Neural progenitor cell (in vitro differentiated cells): ENCODE data around the gene POU6F1. TPM values are rescaled to one million over a fixed set of nuclear protein-coding genes. Genes with fewer than 3 reads are reported as not detected.

ENCODE experiments used
- DNase-seq: peaks from one replicate; pipeline ENCODE4 v3.0.0-alpha.2; 2016; ENCODE audit warnings: low spot score
- H2AFZ ChIP-seq: fragments of 200-600 bp; sonication (generic); replicated peaks from 2 replicates; pipeline ENCODE4 v1.6.1; 2016; ENCODE audit warnings: antibody characterized with exemption
- H3F3A ChIP-seq: fragments of 200-600 bp; sonication (generic); 2 replicates; pipeline ENCODE4 v1.6.1; 2016; ENCODE audit warnings: antibody characterized with exemption, low read depth
- H3K27ac ChIP-seq: fragments of 200-600 bp; sonication (generic); 2 replicates; pipeline ENCODE4 v1.5.1; 2016; ENCODE audit warnings: mild to moderate bottlenecking
- H3K27me3 ChIP-seq: fragments of 200-600 bp; sonication (generic); 2 replicates; pipeline ENCODE4 v1.6.1; 2016; ENCODE audit warnings: mild to moderate bottlenecking, moderate library complexity
- H3K36me3 ChIP-seq: fragments of 200-600 bp; sonication (generic); 2 replicates; pipeline ENCODE4 v1.5.1; 2016
- H3K4me1 ChIP-seq: fragments of 200-600 bp; sonication (generic); 2 replicates; pipeline ENCODE4 v1.6.1; 2016; ENCODE audit warnings: mixed run types
- H3K4me2 ChIP-seq: fragments of 200-600 bp; sonication (generic); 2 replicates; pipeline ENCODE4 v1.6.1; 2016
- H3K4me3 ChIP-seq: fragments of 200-600 bp; sonication (generic); 2 replicates; pipeline ENCODE4 v1.5.1; 2016
- H3K79me2 ChIP-seq: fragments of 200-600 bp; sonication (generic); 2 replicates; pipeline ENCODE4 v1.6.1; 2016; ENCODE audit warnings: low read depth
- H3K9ac ChIP-seq: fragments of 200-600 bp; sonication (generic); 2 replicates; pipeline ENCODE4 v1.6.1; 2016
- H3K9me3 ChIP-seq: fragments of 200-600 bp; sonication (generic); 2 replicates; pipeline ENCODE4 v1.5.1; 2016; ENCODE audit warnings: low read depth
- H4K20me1 ChIP-seq: fragments of 200-600 bp; sonication (generic); 2 replicates; pipeline ENCODE4 v1.6.1; 2016; ENCODE audit warnings: low read depth
- H3K27ac Mint-ChIP-seq: 3 replicates; pipeline ENCODE4 v1.8.0; 2021; ENCODE audit warnings: mixed read lengths
- H3K27me3 Mint-ChIP-seq: 2 replicates; pipeline ENCODE4 v1.8.0; 2022; ENCODE audit warnings: low read depth, mild to moderate bottlenecking, inconsistent platforms, moderate library complexity, mixed read lengths; ENCODE audit not compliant: insufficient read depth
- H3K36me3 Mint-ChIP-seq: 3 replicates; pipeline ENCODE4 v1.8.0; 2021; ENCODE audit warnings: mixed read lengths
- H3K4me1 Mint-ChIP-seq: 3 replicates; pipeline ENCODE4 v1.8.0; 2021; ENCODE audit warnings: mixed read lengths
- H3K4me3 Mint-ChIP-seq: 3 replicates; pipeline ENCODE4 v1.8.0; 2021; ENCODE audit warnings: mild to moderate bottlenecking, moderate library complexity, mixed read lengths
- H3K9me3 Mint-ChIP-seq: 3 replicates; pipeline ENCODE4 v1.8.0; 2020; ENCODE audit warnings: mixed read lengths
- CTCF ChIP-seq: fragments of 200-600 bp; sonication (generic); IDR thresholded peaks from 2 replicates; pipeline ENCODE4 v1.5.1; 2017; ENCODE audit warnings: antibody characterized with exemption, mild to moderate bottlenecking
- EZH2 ChIP-seq: fragments of 200-600 bp; sonication (generic); IDR thresholded peaks from 2 replicates; pipeline ENCODE4 v1.6.1; 2017; ENCODE audit warnings: antibody characterized with exemption, mild to moderate bottlenecking, moderate library complexity
- EZH2phosphoT487 ChIP-seq: fragments of 200-600 bp; sonication (generic); IDR thresholded peaks from 2 replicates; pipeline ENCODE4 v1.6.1; 2017; ENCODE audit warnings: antibody characterized with exemption
- total RNA-seq: library from RNA; depleted of rRNA; stranded (reverse); fragments of >200 nt; gene quantifications from 2 replicates; pipeline ENCODE4 v1.2.3, GENCODE V29; 2015; ENCODE audit warnings: low replicate concordance

Gene POU6F1
- total RNA-seq, 1 donor from 2014 or later: 1.6 TPM

GRCh38 chr12:51238037-51238509, 20.2 kb upstream of the POU6F1 start:
- Histone ChIP-seq H3F3A (peaks cover 20% of the 10 kb centered on the region), H3K9me3 (no peaks in the 10 kb centered on the region), H3K4me2 (peak overlapping the region; percentile 79), H4K20me1 (no peaks in the 10 kb centered on the region), H3K27me3 (no peaks in the 10 kb centered on the region), H3K4me1 (peaks cover 3% of the 10 kb centered on the region), H3K4me3 (peak overlapping the region; percentile 97), H3K9ac (no peak overlapping the region), H3K36me3 (peaks cover 4% of the 10 kb centered on the region), H2AFZ (peak overlapping the region; percentile 51), H3K27ac (no peak overlapping the region), H3K79me2 (peaks cover 12% of the 10 kb centered on the region)
- no peaks in the 10 kb centered on the region for H3K9me3 Mint-ChIP-seq
- no peak for DNase-seq
- peak overlapping the region; percentile 96 for H3K4me3 Mint-ChIP-seq
- peak overlapping the region; percentile 35 for H3K27ac Mint-ChIP-seq
- peaks cover 14% of the 10 kb centered on the region for H3K4me1 Mint-ChIP-seq
- TF ChIP-seq CTCF (no peak), EZH2 (no peak), EZH2phosphoT487 (no peak)
- H3K27me3 Mint-ChIP-seq: no peaks in the 10 kb centered on the region
- peaks cover 14% of the 10 kb centered on the region for H3K36me3 Mint-ChIP-seq

- H3K27me3 Mint-ChIP-seq: no peaks in the 10 kb centered on the region
- Histone ChIP-seq H3K27ac (no peak overlapping the region), H2AFZ (no peak overlapping the region), H3K36me3 (no peaks in the 10 kb centered on the region), H3K4me1 (peaks cover 3% of the 10 kb centered on the region), H3K4me3 (no peak overlapping the region), H3K27me3 (no peaks in the 10 kb centered on the region), H4K20me1 (no peaks in the 10 kb centered on the region), H3K9ac (no peak overlapping the region), H3K79me2 (peaks cover 3% of the 10 kb centered on the region), H3F3A (peaks cover 16% of the 10 kb centered on the region), H3K9me3 (no peaks in the 10 kb centered on the region), H3K4me2 (no peak overlapping the region)
- no peaks in the 10 kb centered on the region for H3K9me3 Mint-ChIP-seq
- H3K27ac Mint-ChIP-seq: no peak overlapping the region
- no peak overlapping the region for H3K4me3 Mint-ChIP-seq
- DNase-seq: no peak
- no peak for TF ChIP-seq EZH2
- H3K36me3 Mint-ChIP-seq: no peaks in the 10 kb centered on the region
- peaks cover 7% of the 10 kb centered on the region for H3K4me1 Mint-ChIP-seq
Measured at GRCh38 chr12:51234530-51234929, 16.7 kb upstream of the POU6F1 start.

- H3K36me3 Mint-ChIP-seq: no peaks in the 10 kb centered on the region
- no peaks in the 10 kb centered on the region for H3K36me3 ChIP-seq
Measured at GRCh38 chr12:51232642-51233041, 14.8 kb upstream of the POU6F1 start.

GRCh38 chr12:51229116-51229809, 11.4 kb upstream of the POU6F1 start:
- H3K9ac ChIP-seq: no peak overlapping the region
- no peaks in the 10 kb centered on the region for H4K20me1 ChIP-seq
- no peak overlapping the region for H3K4me3 ChIP-seq
- peaks cover 2% of the 10 kb centered on the region for H3K27me3 Mint-ChIP-seq
- H3K79me2 ChIP-seq: no peaks in the 10 kb centered on the region
- peaks cover 9% of the 10 kb centered on the region for H3K4me1 Mint-ChIP-seq
- H3K4me3 Mint-ChIP-seq: no peak overlapping the region
- no peaks in the 10 kb centered on the region for H3K36me3 Mint-ChIP-seq
- no peaks in the 10 kb centered on the region for H3F3A ChIP-seq
- H2AFZ ChIP-seq: no peak overlapping the region
- H3K4me1 ChIP-seq: no peaks in the 10 kb centered on the region
- H3K9me3 ChIP-seq: no peaks in the 10 kb centered on the region
- no peak for DNase-seq
- no peak overlapping the region for H3K4me2 ChIP-seq
- TF ChIP-seq EZH2phosphoT487 (no peak), EZH2 (no peak), CTCF (no peak)
- H3K9me3 Mint-ChIP-seq: no peaks in the 10 kb centered on the region
- H3K27ac Mint-ChIP-seq: no peak overlapping the region
- H3K27ac ChIP-seq: no peak overlapping the region
- no peaks in the 10 kb centered on the region for H3K27me3 ChIP-seq
- no peaks in the 10 kb centered on the region for H3K36me3 ChIP-seq

More at GRCh38 chr12:51232642-51233041, 14.8 kb upstream of the POU6F1 start:
- H3K4me3 ChIP-seq: no peak overlapping the region
- H3K9ac ChIP-seq: no peak overlapping the region
- no peaks in the 10 kb centered on the region for H3K79me2 ChIP-seq
- H2AFZ ChIP-seq: no peak overlapping the region
- H3K27ac ChIP-seq: no peak overlapping the region
- no peaks in the 10 kb centered on the region for H3K27me3 ChIP-seq
- peaks cover 7% of the 10 kb centered on the region for H3F3A ChIP-seq
- H3K27me3 Mint-ChIP-seq: no peaks in the 10 kb centered on the region
- H3K9me3 Mint-ChIP-seq: no peaks in the 10 kb centered on the region
- no peak overlapping the region for H3K4me2 ChIP-seq
- no peak for DNase-seq
- TF ChIP-seq EZH2phosphoT487: no peak
- no peaks in the 10 kb centered on the region for H3K4me1 Mint-ChIP-seq
- H3K27ac Mint-ChIP-seq: no peak overlapping the region
- H3K9me3 ChIP-seq: no peaks in the 10 kb centered on the region
- no peak overlapping the region for H3K4me3 Mint-ChIP-seq
- no peaks in the 10 kb centered on the region for H3K4me1 ChIP-seq
- no peaks in the 10 kb centered on the region for H4K20me1 ChIP-seq
